MG63 (cell line): ENCODE measurements around the gene CXXC4. TPM values are rescaled to one million over a fixed set of nuclear protein-coding genes. Genes with fewer than 3 reads are reported as not detected.

Source experiments
- DNase-seq: peaks from one replicate; pipeline ENCODE4 v3.0.0-alpha.2; 2020
- H3K27me3 ChIP-seq: fragments of 250-450 bp; sonication (Bioruptor Pico); 2 replicates; pipeline ENCODE4 v1.5.1; 2020; ENCODE audit warnings: mild to moderate bottlenecking, moderate library complexity
- H3K36me3 ChIP-seq: fragments of 250-450 bp; sonication (Bioruptor Pico); 2 replicates; pipeline ENCODE4 v1.5.1; 2020; ENCODE audit warnings: mild to moderate bottlenecking, moderate library complexity
- H3K4me3 ChIP-seq: fragments of 250-450 bp; sonication (Bioruptor Pico); 2 replicates; pipeline ENCODE4 v1.5.1; 2020; ENCODE audit warnings: mild to moderate bottlenecking, moderate library complexity
- H3K9me3 ChIP-seq: fragments of 250-450 bp; sonication (Bioruptor Pico); 2 replicates; pipeline ENCODE4 v1.5.1; 2020; ENCODE audit warnings: mild to moderate bottlenecking, moderate library complexity
- total RNA-seq: library from RNA; depleted of rRNA; stranded (reverse); fragments of >200 nt; shearing (Covaris generic); gene quantifications from 2 replicates; pipeline ENCODE4 v1.2.3, GENCODE V29; 2014; ENCODE audit warnings: low replicate concordance

The CXXC4 gene
- total RNA-seq, 1 experiment from 2014 or later: not detected

- DNase-seq: no peak
- Histone ChIP-seq H3K27me3 (peaks cover 9% of the 10 kb centered on the region; the same call in 1 of the 2 replicates), H3K36me3 (no peaks in the 10 kb centered on the region), H3K9me3 (no peaks in the 10 kb centered on the region), H3K4me3 (no peak overlapping the region)
Measured at GRCh38 chr4:104492183-104492771, 2.4 kb downstream of the CXXC4 start.

GRCh38 chr4:104491481-104492182 lies 3.1 kb downstream of the CXXC4 start:
- Histone ChIP-seq H3K9me3 (no peaks in the 10 kb centered on the region), H3K27me3 (peaks cover 8% of the 10 kb centered on the region; the same call in 1 of the 2 replicates), H3K36me3 (no peaks in the 10 kb centered on the region), H3K4me3 (no peak overlapping the region)
- peak; percentile 4 for DNase-seq

- Histone ChIP-seq H3K4me3 (0 out of 2 replicates have a peak overlapping the region, but pooled peaks have one; percentile 16), H3K36me3 (no peaks in the 10 kb centered on the region), H3K27me3 (peaks cover 2% of the 10 kb centered on the region; the same call in 1 of the 2 replicates), H3K9me3 (no peaks in the 10 kb centered on the region)
- DNase-seq: peak; percentile 9
Measured at GRCh38 chr4:104490770-104491480, 3.8 kb downstream of the CXXC4 start.

- no peak overlapping the region for H3K4me3 ChIP-seq
- no peak for DNase-seq
Measured at GRCh38 chr4:104490096-104490769, 4.5 kb downstream of the CXXC4 start.

GRCh38 chr4:104489731-104490095 lies 5.0 kb downstream of the CXXC4 start:
- no peaks in the 10 kb centered on the region for H3K36me3 ChIP-seq
- no peaks in the 10 kb centered on the region; the same call in 1 of the 2 replicates for H3K27me3 ChIP-seq
- no peak for DNase-seq
- no peak overlapping the region for H3K4me3 ChIP-seq
- H3K9me3 ChIP-seq: no peaks in the 10 kb centered on the region

More at GRCh38 chr4:104490096-104490769, 4.5 kb downstream of the CXXC4 start:
- Histone ChIP-seq H3K27me3 (no peaks in the 10 kb centered on the region; the same call in 1 of the 2 replicates), H3K36me3 (no peaks in the 10 kb centered on the region), H3K9me3 (no peaks in the 10 kb centered on the region)

- Histone ChIP-seq H3K9me3 (no peaks in the 10 kb centered on the region), H3K27me3 (no peaks in the 10 kb centered on the region; the same call in 1 of the 2 replicates), H3K36me3 (no peaks in the 10 kb centered on the region), H3K4me3 (no peak overlapping the region)
- no peak for DNase-seq
Measured at GRCh38 chr4:104488151-104488550, 6.5 kb downstream of the CXXC4 start.

- Histone ChIP-seq H3K9me3 (no peaks in the 10 kb centered on the region), H3K27me3 (no peaks in the 10 kb centered on the region; the same call in 1 of the 2 replicates), H3K4me3 (no peak overlapping the region), H3K36me3 (no peaks in the 10 kb centered on the region)
- DNase-seq: no peak
Measured at GRCh38 chr4:104486716-104487504, 7.8 kb downstream of the CXXC4 start.

GRCh38 chr4:104475652-104476051 lies 19.0 kb downstream of the CXXC4 start:
- H3K36me3 ChIP-seq: no peaks in the 10 kb centered on the region
- no peaks in the 10 kb centered on the region for H3K9me3 ChIP-seq
- H3K27me3 ChIP-seq: no peaks in the 10 kb centered on the region
- no peak for DNase-seq
- H3K4me3 ChIP-seq: no peak overlapping the region

GRCh38 chr4:104472766-104473165 lies 21.9 kb downstream of the CXXC4 start:
- no peak overlapping the region for H3K4me3 ChIP-seq
- no peaks in the 10 kb centered on the region for H3K9me3 ChIP-seq
- H3K27me3 ChIP-seq: no peaks in the 10 kb centered on the region
- no peaks in the 10 kb centered on the region for H3K36me3 ChIP-seq
- DNase-seq: no peak

- Histone ChIP-seq H3K4me3 (no peak overlapping the region), H3K27me3 (no peaks in the 10 kb centered on the region), H3K9me3 (no peaks in the 10 kb centered on the region), H3K36me3 (no peaks in the 10 kb centered on the region)
- no peak for DNase-seq
Measured at GRCh38 chr4:104470770-104471169, 23.9 kb downstream of the CXXC4 start.

- no peaks in the 10 kb centered on the region for H3K9me3 ChIP-seq
- no peaks in the 10 kb centered on the region for H3K27me3 ChIP-seq
- no peak overlapping the region for H3K4me3 ChIP-seq
- no peak for DNase-seq
- H3K36me3 ChIP-seq: no peaks in the 10 kb centered on the region
Measured at GRCh38 chr4:104469794-104470193, 24.9 kb downstream of the CXXC4 start.

GRCh38 chr4:104465619-104466018 lies 29.1 kb downstream of the CXXC4 start:
- no peak for DNase-seq
- H3K27me3 ChIP-seq: no peaks in the 10 kb centered on the region
- no peaks in the 10 kb centered on the region for H3K9me3 ChIP-seq
- H3K36me3 ChIP-seq: no peaks in the 10 kb centered on the region
- H3K4me3 ChIP-seq: no peak overlapping the region

- no peaks in the 10 kb centered on the region for H3K9me3 ChIP-seq
- no peak for DNase-seq
- H3K4me3 ChIP-seq: no peak overlapping the region
- no peaks in the 10 kb centered on the region for H3K27me3 ChIP-seq
- H3K36me3 ChIP-seq: no peaks in the 10 kb centered on the region
Measured at GRCh38 chr4:104465201-104465600, 29.5 kb downstream of the CXXC4 start.

- no peaks in the 10 kb centered on the region for H3K9me3 ChIP-seq
- no peaks in the 10 kb centered on the region for H3K36me3 ChIP-seq
- no peaks in the 10 kb centered on the region for H3K27me3 ChIP-seq
- DNase-seq: no peak
- no peak overlapping the region for H3K4me3 ChIP-seq
Measured at GRCh38 chr4:104462641-104463040, 32.1 kb downstream of the CXXC4 start.

- no peak for DNase-seq
- Histone ChIP-seq H3K4me3 (no peak overlapping the region), H3K27me3 (no peaks in the 10 kb centered on the region), H3K36me3 (no peaks in the 10 kb centered on the region), H3K9me3 (no peaks in the 10 kb centered on the region)
Measured at GRCh38 chr4:104457308-104457981, 37.2 kb downstream of the CXXC4 start.

- Histone ChIP-seq H3K9me3 (no peaks in the 10 kb centered on the region), H3K36me3 (no peaks in the 10 kb centered on the region), H3K4me3 (no peak overlapping the region), H3K27me3 (no peaks in the 10 kb centered on the region)
- no peak for DNase-seq
Measured at GRCh38 chr4:104451573-104451972, 43.1 kb downstream of the CXXC4 start.
